ENCODE results near the gene KLHL4. TPM values are rescaled to one million over a fixed set of nuclear protein-coding genes. Genes with fewer than 3 reads are reported as not detected.
"Not testable (repeated sequence)": the region's sequence is repeated elsewhere in the genome, so short reads cannot be mapped to it uniquely, and the experiment has no call there.

KLHL4 gene
- total RNA-seq, 2 donors from 2014 or later, result not detected

DNA sequence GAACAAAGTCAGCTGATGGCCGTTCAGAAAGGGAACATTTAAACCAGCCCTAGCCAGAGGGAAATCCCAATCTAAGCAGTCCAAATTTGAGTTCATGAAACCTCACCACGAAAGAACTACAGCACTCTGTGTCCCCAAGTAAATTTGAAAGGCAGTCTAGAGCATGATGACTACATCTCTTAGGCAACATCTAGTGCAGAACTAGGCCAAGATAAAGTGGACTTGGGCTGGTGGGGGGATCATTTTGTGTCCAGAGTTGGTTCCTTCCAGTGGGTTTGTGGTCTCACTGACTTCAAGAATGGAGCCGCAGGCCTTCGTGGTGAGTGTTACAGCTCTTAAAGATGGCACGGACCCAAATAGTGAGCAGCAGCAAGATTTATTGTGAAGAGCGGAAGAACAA lies 64.9 kb downstream of the KLHL4 start:
- no peaks in the 10 kb centered on the region for H3K4me1 Mint-ChIP-seq (ENCODE audit: low read depth in 2 of 2)
- H3K9me3 Mint-ChIP-seq, result no peaks in the 10 kb centered on the region
- H3K27me3 Mint-ChIP-seq, result no peaks in the 10 kb centered on the region
- H3K4me3 Mint-ChIP-seq, result no peak overlapping the region
- H3K36me3 Mint-ChIP-seq, result no peaks in the 10 kb centered on the region
- no peak for ATAC-seq
- DNase-seq (ENCODE audit: low spot score), result no peak
- H3K27ac Mint-ChIP-seq, result no peak overlapping the region

DNA sequence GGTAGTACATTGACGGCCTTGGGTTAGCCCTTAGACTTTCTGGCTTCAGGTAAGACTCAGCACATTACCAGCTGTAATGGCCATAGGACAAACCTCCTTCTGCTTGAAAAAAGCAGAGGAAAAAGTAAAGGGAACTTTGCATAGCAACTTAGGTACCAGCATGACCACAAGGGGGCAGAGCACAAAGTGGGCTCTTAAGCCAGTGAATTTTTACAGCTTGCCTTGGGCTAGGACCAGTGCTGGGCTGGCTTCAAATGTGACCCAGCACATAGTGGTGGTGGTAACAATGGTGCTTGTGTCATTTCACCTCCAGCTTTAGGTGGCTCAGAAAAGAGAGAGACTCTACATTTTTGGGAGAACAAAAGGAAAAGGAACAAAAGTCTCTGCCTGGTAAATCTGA lies 66.1 kb downstream of the KLHL4 start:
- no peak overlapping the region for H3K27ac Mint-ChIP-seq
- H3K4me3 Mint-ChIP-seq, result no peak overlapping the region
- DNase-seq (ENCODE audit: low spot score), result no peak
- H3K36me3 Mint-ChIP-seq, result no peaks in the 10 kb centered on the region
- ATAC-seq, result no peak
- no peaks in the 10 kb centered on the region for H3K4me1 Mint-ChIP-seq (ENCODE audit: low read depth in 2 of 2)
- peaks cover 3% of the 10 kb centered on the region for H3K9me3 Mint-ChIP-seq
- no peaks in the 10 kb centered on the region for H3K27me3 Mint-ChIP-seq

DNA sequence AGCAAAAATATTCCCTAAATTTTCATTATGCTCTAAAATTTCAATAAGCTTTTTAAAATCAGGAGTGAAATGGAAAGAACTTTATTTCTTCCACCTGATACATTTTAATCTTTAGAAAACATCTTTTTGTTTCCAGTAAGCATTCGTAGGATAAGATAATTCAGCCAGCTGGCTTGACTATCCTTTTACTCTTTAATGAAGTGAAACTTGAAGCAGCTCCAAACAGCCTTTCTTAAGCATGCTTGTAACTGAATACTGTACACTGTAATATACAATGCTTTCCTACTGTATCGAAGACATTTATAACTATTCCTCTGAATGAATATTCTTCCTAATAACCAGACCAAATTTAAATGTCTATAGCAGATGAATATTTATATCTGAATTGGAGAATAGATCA lies 98.8 kb downstream of the KLHL4 start:
- DNase-seq (ENCODE audit: low spot score), result no peak
- Mint-ChIP-seq H3K4me3 (no peak overlapping the region), H3K36me3 (no peaks in the 10 kb centered on the region), H3K27me3 (no peaks in the 10 kb centered on the region), H3K27ac (no peak overlapping the region), H3K4me1 (ENCODE audit: low read depth in 2 of 2) (no peaks in the 10 kb centered on the region), H3K9me3 (no peaks in the 10 kb centered on the region)
- no peak for ATAC-seq

DNA sequence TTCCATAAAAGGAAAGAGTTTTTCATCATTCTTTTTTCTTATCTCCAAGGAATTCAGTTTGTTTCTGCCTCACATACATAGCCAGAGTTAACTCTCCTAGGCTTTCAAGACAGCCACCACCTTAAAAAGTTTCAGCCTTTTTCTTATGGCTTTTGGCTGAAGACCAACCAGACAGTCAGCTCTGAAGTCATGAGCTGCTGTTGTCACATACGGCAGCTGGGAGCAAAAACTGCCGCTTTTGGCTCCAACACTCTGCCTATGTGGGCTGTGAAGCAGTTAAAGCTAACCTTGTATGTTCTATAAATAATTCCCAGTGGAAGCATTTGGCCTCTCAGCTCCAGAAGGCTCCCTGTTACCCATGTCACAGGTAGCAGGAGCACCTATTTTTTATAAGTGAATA lies 104.1 kb downstream of the KLHL4 start:
- Mint-ChIP-seq H3K27ac (no peak overlapping the region), H3K4me1 (ENCODE audit: low read depth in 2 of 2) (no peaks in the 10 kb centered on the region), H3K36me3 (no peaks in the 10 kb centered on the region), H3K4me3 (no peak overlapping the region), H3K27me3 (no peaks in the 10 kb centered on the region), H3K9me3 (no peaks in the 10 kb centered on the region)
- DNase-seq (ENCODE audit: low spot score) (no peak), ATAC-seq (no peak)

DNA sequence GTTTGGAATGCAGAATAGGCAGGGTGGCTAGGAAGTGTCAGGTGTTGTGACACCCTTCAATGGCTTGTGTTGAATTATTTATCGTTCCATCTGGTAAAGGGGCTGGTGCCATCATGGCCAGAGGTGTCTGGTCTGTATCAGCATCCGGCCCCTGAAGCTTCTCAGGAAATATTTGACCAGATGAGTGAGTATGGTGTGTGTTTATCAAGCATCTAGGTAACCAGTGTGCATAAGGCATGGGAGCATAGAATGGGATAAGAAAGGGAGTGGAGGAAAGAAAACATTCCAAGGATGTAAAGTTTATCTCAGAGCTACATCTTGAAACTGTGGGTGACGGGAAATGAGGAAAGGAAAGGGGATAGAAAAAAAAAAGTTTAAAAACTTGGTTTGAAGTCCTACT lies 109.4 kb downstream of the KLHL4 start:
- no peak for ATAC-seq
- Mint-ChIP-seq H3K4me3 (no peak overlapping the region), H3K27ac (no peak overlapping the region), H3K27me3 (peaks cover 0 to 2% of the 10 kb centered on the region in 2 donors), H3K36me3 (no peaks in the 10 kb centered on the region), H3K4me1 (ENCODE audit: low read depth in 2 of 2) (no peaks in the 10 kb centered on the region), H3K9me3 (no peaks in the 10 kb centered on the region)
- no peak for DNase-seq (ENCODE audit: low spot score)

DNA sequence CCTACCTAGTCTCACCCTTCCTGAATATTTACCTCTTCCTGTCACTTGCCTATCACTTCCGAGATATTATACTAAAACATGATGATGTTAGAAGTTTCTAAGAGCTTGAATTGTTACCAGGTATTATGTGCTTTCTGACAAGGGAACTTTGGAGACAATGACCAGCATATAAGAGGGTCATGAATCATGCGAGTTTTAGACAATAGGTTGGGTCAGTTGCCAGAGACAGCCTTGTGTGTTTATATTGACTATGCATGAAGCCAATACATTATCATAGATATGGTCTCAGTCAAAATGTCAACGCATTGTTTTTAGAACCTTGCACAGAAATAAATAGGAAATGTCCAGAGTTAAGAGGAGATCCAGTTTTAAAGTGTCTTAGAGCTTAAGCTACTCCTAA lies 116.8 kb downstream of the KLHL4 start:
- ATAC-seq (no peak), DNase-seq (ENCODE audit: low spot score) (no peak)
- Mint-ChIP-seq H3K27me3 (no peaks in the 10 kb centered on the region), H3K4me1 (ENCODE audit: low read depth in 2 of 2) (no peaks in the 10 kb centered on the region), H3K4me3 (no peak overlapping the region), H3K36me3 (no peaks in the 10 kb centered on the region), H3K9me3 (no peaks in the 10 kb centered on the region), H3K27ac (no peak overlapping the region)

DNA sequence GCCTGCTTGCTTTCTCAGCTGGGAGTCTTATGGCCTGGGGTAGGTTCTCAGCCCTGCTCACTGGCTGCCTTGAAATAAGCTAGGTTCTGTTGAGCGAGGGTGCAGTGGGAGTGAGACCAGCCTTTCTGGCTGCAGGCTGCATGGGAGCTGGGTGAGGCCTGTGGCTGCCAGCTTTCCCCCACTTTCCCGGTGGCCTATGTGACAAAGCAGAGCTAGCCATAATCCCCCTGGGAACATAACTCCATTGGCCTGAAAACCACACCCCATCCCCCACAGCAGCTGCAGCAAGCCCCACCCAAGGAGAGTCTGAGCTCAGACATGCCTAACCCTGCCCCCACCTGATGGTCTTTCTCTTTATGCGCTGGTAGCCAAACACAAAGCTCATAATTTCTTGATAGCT lies 118.9 kb downstream of the KLHL4 start:
- no peaks in the 10 kb centered on the region for H3K4me1 Mint-ChIP-seq (ENCODE audit: low read depth in 2 of 2)
- H3K27me3 Mint-ChIP-seq, result no peaks in the 10 kb centered on the region
- peaks cover 4% of the 10 kb centered on the region for H3K9me3 Mint-ChIP-seq
- no peak overlapping the region for H3K4me3 Mint-ChIP-seq
- H3K36me3 Mint-ChIP-seq, result no peaks in the 10 kb centered on the region
- DNase-seq (ENCODE audit: low spot score) (no peak), ATAC-seq (no peak)
- H3K27ac Mint-ChIP-seq, result no peak overlapping the region

DNA sequence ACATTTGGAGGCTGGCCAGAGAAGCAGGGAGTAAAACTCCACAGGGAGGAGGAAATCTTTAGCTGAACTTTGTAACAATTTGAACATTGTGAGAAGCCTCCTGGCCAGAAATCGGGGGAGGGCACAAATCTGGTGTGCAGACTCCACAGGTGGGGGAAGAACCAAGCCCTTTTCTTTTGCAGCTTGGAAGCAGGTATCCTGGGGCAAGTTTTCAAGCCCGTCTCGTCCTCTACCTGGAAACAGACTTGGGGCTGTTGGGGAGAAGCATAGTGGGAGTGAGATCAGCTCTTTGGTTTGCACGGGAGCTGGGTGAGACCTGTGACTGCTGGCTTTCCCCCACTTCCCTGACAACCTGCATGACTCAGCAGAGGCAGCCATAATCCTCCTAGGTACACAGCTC lies 123.8 kb downstream of the KLHL4 start:
- not testable (repeated sequence) for H3K4me1 Mint-ChIP-seq (ENCODE audit: low read depth in 2 of 2); H3K27ac Mint-ChIP-seq; ATAC-seq; H3K27me3 Mint-ChIP-seq; H3K4me3 Mint-ChIP-seq; DNase-seq (ENCODE audit: low spot score)
- Mint-ChIP-seq H3K9me3 (peaks cover 19% of the 10 kb centered on the region), H3K36me3 (peaks cover 11% of the 10 kb centered on the region)

DNA sequence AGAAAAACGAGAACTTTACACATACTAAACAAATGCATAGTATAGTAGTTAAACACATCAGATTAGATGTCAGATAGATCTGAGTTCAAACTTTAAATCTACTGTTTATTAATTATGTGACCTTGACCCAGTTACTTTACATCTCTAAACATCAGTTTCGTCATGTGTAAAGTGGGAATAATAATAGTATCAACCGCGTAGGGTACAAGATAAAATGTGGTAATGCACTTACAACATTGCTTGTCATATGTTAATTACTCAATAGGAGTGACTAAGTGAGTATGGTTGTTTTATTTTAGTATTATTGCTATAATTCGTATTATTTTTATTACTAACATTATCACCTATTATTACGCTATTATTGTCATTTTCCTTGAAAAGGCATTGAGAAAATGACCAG lies 144.2 kb downstream of the KLHL4 start:
- Mint-ChIP-seq H3K9me3 (no peaks in the 10 kb centered on the region), H3K4me1 (ENCODE audit: low read depth in 2 of 2) (no peaks in the 10 kb centered on the region), H3K4me3 (no peak overlapping the region), H3K36me3 (no peaks in the 10 kb centered on the region), H3K27me3 (no peaks in the 10 kb centered on the region), H3K27ac (no peak overlapping the region)
- ATAC-seq (no peak), DNase-seq (ENCODE audit: low spot score) (no peak)

DNA sequence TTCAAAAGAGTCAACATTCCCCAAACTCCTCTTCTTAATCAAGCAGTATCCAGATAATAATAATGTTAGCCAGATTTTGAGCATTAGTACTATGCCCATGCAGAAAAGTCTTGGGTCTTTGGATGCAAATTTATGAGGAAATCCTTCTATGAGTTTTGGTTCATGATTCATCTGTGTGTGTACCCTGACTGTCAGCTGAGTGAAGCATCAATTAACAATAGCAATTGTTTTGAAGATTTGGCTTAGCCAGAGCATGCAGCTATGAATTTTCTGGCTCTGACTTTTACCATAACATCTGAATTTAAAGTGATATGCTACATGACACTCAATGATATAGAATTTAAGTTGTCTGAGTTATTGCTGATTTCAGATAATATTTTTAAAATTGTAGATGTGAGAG lies 145.8 kb downstream of the KLHL4 start:
- no peaks in the 10 kb centered on the region for H3K36me3 Mint-ChIP-seq
- H3K27me3 Mint-ChIP-seq, result no peaks in the 10 kb centered on the region
- no peak for DNase-seq (ENCODE audit: low spot score)
- no peak overlapping the region for H3K27ac Mint-ChIP-seq
- no peak for ATAC-seq
- no peaks in the 10 kb centered on the region for H3K4me1 Mint-ChIP-seq (ENCODE audit: low read depth in 2 of 2)
- H3K4me3 Mint-ChIP-seq, result no peak overlapping the region
- no peaks in the 10 kb centered on the region for H3K9me3 Mint-ChIP-seq

DNA sequence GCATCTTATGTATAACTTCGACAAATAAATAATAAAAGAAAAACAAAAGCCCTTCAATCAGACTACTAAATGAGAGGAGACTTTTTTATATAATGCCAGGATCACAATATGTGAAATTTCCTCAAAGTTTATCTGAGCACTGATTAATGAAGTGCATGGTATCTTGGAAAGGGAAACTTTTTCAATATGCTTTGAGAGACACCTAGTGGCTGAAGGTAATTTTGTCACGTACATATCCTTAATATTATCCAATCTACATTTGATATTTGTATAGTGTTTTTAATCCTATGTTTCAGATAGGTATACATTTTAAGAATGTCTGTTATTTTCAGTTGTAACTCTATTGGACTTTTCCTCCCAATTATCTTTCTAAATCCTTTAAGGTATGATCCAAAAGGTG lies 146.8 kb downstream of the KLHL4 start:
- DNase-seq (ENCODE audit: low spot score) (no peak), ATAC-seq (no peak)
- Mint-ChIP-seq H3K27me3 (no peaks in the 10 kb centered on the region), H3K9me3 (no peaks in the 10 kb centered on the region), H3K4me1 (ENCODE audit: low read depth in 2 of 2) (no peaks in the 10 kb centered on the region), H3K36me3 (no peaks in the 10 kb centered on the region), H3K4me3 (no peak overlapping the region), H3K27ac (no peak overlapping the region)

DNA sequence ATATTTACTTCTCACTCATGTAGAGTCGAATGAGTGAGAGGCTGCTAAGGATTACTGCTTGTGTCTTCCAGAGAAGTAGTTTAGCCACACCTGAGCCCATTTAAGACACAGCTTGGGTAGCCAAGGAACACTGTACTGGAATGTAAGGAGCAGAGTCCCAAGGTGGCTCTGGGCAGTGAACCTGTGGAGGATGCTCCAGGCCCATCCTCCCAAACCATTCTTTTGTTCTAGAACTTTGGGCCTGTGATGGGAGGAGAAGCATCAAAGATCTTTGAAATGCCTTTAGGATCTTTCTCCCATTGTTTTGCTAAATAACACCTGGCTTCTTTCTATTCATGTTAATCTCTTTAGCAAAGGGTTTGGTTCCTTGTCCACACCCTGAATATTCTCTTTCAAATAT lies 162.2 kb downstream of the KLHL4 start:
- DNase-seq (ENCODE audit: low spot score), result no peak
- no peaks in the 10 kb centered on the region for H3K36me3 Mint-ChIP-seq
- no peak overlapping the region for H3K4me3 Mint-ChIP-seq
- no peak for ATAC-seq
- H3K4me1 Mint-ChIP-seq (ENCODE audit: low read depth in 2 of 2), result no peaks in the 10 kb centered on the region
- no peak overlapping the region for H3K27ac Mint-ChIP-seq
- peaks cover 2% of the 10 kb centered on the region for H3K9me3 Mint-ChIP-seq
- H3K27me3 Mint-ChIP-seq, result peaks cover 0 to 4% of the 10 kb centered on the region in 2 donors

DNA sequence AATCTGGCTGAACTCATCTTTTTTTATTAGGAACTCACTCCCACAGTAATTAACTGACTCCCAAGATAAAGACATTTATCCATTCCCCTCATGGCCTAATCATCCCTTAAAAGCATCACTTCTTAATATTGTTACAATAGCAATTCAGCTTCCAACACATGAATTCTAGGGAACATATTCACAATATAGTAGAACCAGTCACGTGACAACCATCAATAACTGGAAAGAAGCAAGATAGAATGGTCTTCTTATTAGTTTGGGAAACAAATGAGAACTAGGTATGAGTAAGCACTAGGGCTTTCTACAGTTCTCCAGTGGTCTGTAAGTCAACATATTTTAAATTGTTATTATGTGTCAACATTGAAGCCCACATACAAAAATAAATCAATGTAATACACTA lies 170.1 kb downstream of the KLHL4 start:
- H3K27me3 Mint-ChIP-seq, result no peaks in the 10 kb centered on the region
- peaks cover 10% of the 10 kb centered on the region for H3K9me3 Mint-ChIP-seq
- H3K4me1 Mint-ChIP-seq (ENCODE audit: low read depth in 2 of 2), result no peaks in the 10 kb centered on the region
- ATAC-seq, result no peak
- H3K27ac Mint-ChIP-seq, result no peak overlapping the region
- peaks cover 4% of the 10 kb centered on the region for H3K36me3 Mint-ChIP-seq
- H3K4me3 Mint-ChIP-seq, result no peak overlapping the region
- no peak for DNase-seq (ENCODE audit: low spot score)

DNA sequence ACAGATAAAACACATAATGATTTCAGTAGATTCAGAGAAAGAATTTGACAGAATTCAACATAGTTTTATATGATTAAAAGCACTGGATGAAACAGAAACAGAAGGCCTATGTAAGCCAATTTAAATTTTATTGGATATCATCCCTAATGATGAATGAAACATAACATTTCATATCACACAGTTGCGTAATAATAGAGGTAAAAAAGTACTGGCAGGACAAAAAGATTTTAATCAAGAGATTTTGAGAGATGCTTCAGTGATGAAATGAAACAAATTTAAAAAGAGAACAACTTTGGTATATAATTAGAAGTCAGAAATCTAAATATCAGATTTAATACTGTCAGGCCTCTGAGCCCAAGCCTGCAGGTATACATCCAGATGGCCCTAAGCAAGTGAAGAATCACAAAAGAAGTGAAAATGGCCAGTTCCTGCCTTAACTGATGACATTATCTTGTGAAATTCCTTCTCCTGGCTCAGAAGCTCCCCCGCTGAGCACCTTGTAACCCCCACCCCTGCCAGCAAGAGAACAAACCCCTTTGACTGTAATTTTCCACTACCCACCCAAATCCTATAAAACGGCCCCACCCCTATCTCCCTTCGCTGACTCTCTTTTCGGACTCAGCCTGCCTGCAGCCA lies 170.6 kb downstream of the KLHL4 start:
- not testable (repeated sequence) for H3K9me3 Mint-ChIP-seq; H3K27ac Mint-ChIP-seq; H3K4me1 Mint-ChIP-seq (ENCODE audit: low read depth in 2 of 2); H3K36me3 Mint-ChIP-seq; ATAC-seq; DNase-seq (ENCODE audit: low spot score); H3K27me3 Mint-ChIP-seq; H3K4me3 Mint-ChIP-seq

DNA sequence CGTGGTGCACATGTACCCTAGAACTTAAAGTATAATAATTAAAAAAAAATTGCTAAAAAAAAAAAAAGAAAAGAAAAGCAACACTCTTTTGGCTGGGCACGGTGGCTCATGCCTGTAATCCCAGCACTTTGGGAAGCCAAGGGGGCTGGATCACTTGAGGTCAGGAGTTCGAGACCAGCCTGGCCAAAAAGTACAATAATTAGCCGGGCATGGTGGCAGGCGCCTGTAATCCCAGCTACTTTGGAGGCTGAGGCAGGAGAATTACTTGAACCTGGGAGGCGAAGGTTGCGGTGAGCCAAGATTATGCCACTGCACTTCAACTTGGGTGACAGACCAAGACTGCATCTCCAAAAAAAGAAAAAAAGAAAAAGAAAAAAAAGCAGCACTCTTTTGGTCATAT lies 171.6 kb downstream of the KLHL4 start:
- not testable (repeated sequence) for DNase-seq (ENCODE audit: low spot score); H3K4me3 Mint-ChIP-seq; ATAC-seq; H3K4me1 Mint-ChIP-seq (ENCODE audit: low read depth in 2 of 2); H3K27me3 Mint-ChIP-seq; H3K27ac Mint-ChIP-seq; H3K36me3 Mint-ChIP-seq; H3K9me3 Mint-ChIP-seq

Measured in natural killer cell treated with Interleukin-12 subunit alpha and Interleukin-12 subunit beta and Interleukin-15 and Interleukin-18, amount 100 ng/mL, for 72 hours (primary cell).